Neural progenitor cell (in vitro differentiated cells): Measurements from ENCODE around the gene TRIO. TPM values are rescaled to one million over a fixed set of nuclear protein-coding genes. Genes with fewer than 3 reads are reported as not detected.

Experiments used
- DNase-seq: peaks from one replicate; pipeline ENCODE4 v3.0.0-alpha.2; 2016; ENCODE audit warnings: low spot score
- H2AFZ ChIP-seq: fragments of 200-600 bp; sonication (generic); replicated peaks from 2 replicates; pipeline ENCODE4 v1.6.1; 2016; ENCODE audit warnings: antibody characterized with exemption
- H3F3A ChIP-seq: fragments of 200-600 bp; sonication (generic); 2 replicates; pipeline ENCODE4 v1.6.1; 2016; ENCODE audit warnings: antibody characterized with exemption, low read depth
- H3K27ac ChIP-seq: fragments of 200-600 bp; sonication (generic); 2 replicates; pipeline ENCODE4 v1.5.1; 2016; ENCODE audit warnings: mild to moderate bottlenecking
- H3K27me3 ChIP-seq: fragments of 200-600 bp; sonication (generic); 2 replicates; pipeline ENCODE4 v1.6.1; 2016; ENCODE audit warnings: mild to moderate bottlenecking, moderate library complexity
- H3K36me3 ChIP-seq: fragments of 200-600 bp; sonication (generic); 2 replicates; pipeline ENCODE4 v1.5.1; 2016
- H3K4me1 ChIP-seq: fragments of 200-600 bp; sonication (generic); 2 replicates; pipeline ENCODE4 v1.6.1; 2016; ENCODE audit warnings: mixed run types
- H3K4me2 ChIP-seq: fragments of 200-600 bp; sonication (generic); 2 replicates; pipeline ENCODE4 v1.6.1; 2016
- H3K4me3 ChIP-seq: fragments of 200-600 bp; sonication (generic); 2 replicates; pipeline ENCODE4 v1.5.1; 2016
- H3K79me2 ChIP-seq: fragments of 200-600 bp; sonication (generic); 2 replicates; pipeline ENCODE4 v1.6.1; 2016; ENCODE audit warnings: low read depth
- H3K9ac ChIP-seq: fragments of 200-600 bp; sonication (generic); 2 replicates; pipeline ENCODE4 v1.6.1; 2016
- H3K9me3 ChIP-seq: fragments of 200-600 bp; sonication (generic); 2 replicates; pipeline ENCODE4 v1.5.1; 2016; ENCODE audit warnings: low read depth
- H4K20me1 ChIP-seq: fragments of 200-600 bp; sonication (generic); 2 replicates; pipeline ENCODE4 v1.6.1; 2016; ENCODE audit warnings: low read depth
- H3K27ac Mint-ChIP-seq: 3 replicates; pipeline ENCODE4 v1.8.0; 2021; ENCODE audit warnings: mixed read lengths
- H3K27me3 Mint-ChIP-seq: 2 replicates; pipeline ENCODE4 v1.8.0; 2022; ENCODE audit warnings: low read depth, mild to moderate bottlenecking, inconsistent platforms, moderate library complexity, mixed read lengths; ENCODE audit not compliant: insufficient read depth
- H3K36me3 Mint-ChIP-seq: 3 replicates; pipeline ENCODE4 v1.8.0; 2021; ENCODE audit warnings: mixed read lengths
- H3K4me1 Mint-ChIP-seq: 3 replicates; pipeline ENCODE4 v1.8.0; 2021; ENCODE audit warnings: mixed read lengths
- H3K4me3 Mint-ChIP-seq: 3 replicates; pipeline ENCODE4 v1.8.0; 2021; ENCODE audit warnings: mild to moderate bottlenecking, moderate library complexity, mixed read lengths
- H3K9me3 Mint-ChIP-seq: 3 replicates; pipeline ENCODE4 v1.8.0; 2020; ENCODE audit warnings: mixed read lengths
- CTCF ChIP-seq: fragments of 200-600 bp; sonication (generic); IDR thresholded peaks from 2 replicates; pipeline ENCODE4 v1.5.1; 2017; ENCODE audit warnings: antibody characterized with exemption, mild to moderate bottlenecking
- EZH2 ChIP-seq: fragments of 200-600 bp; sonication (generic); IDR thresholded peaks from 2 replicates; pipeline ENCODE4 v1.6.1; 2017; ENCODE audit warnings: antibody characterized with exemption, mild to moderate bottlenecking, moderate library complexity
- EZH2phosphoT487 ChIP-seq: fragments of 200-600 bp; sonication (generic); IDR thresholded peaks from 2 replicates; pipeline ENCODE4 v1.6.1; 2017; ENCODE audit warnings: antibody characterized with exemption
- total RNA-seq: library from RNA; depleted of rRNA; stranded (reverse); fragments of >200 nt; gene quantifications from 2 replicates; pipeline ENCODE4 v1.2.3, GENCODE V29; 2015; ENCODE audit warnings: low replicate concordance

TRIO gene
- total RNA-seq, 1 donor from 2014 or later = 84.7 TPM

- H2AFZ ChIP-seq = no peak overlapping the region
- H3K36me3 ChIP-seq = no peaks in the 10 kb centered on the region
- no peak overlapping the region for H3K4me3 ChIP-seq
- DNase-seq = no peak
- TF ChIP-seq EZH2phosphoT487 = no peak
- no peak for TF ChIP-seq CTCF
- TF ChIP-seq EZH2 = no peak
- peaks cover 100% of the 10 kb centered on the region for H3K79me2 ChIP-seq
- H3K4me2 ChIP-seq = no peak overlapping the region
- Mint-ChIP-seq H3K4me1 (peaks cover 33% of the 10 kb centered on the region), H3K27ac (no peak overlapping the region), H3K27me3 (no peaks in the 10 kb centered on the region), H3K9me3 (peaks cover 3% of the 10 kb centered on the region), H3K4me3 (no peak overlapping the region), H3K36me3 (no peaks in the 10 kb centered on the region)
- H3F3A ChIP-seq = no peaks in the 10 kb centered on the region
- H3K27ac ChIP-seq = peak overlapping the region; percentile 39
- H3K4me1 ChIP-seq = peaks cover 35% of the 10 kb centered on the region
- H4K20me1 ChIP-seq = peaks cover 73% of the 10 kb centered on the region
- H3K27me3 ChIP-seq = no peaks in the 10 kb centered on the region
- no peak overlapping the region for H3K9ac ChIP-seq
- no peaks in the 10 kb centered on the region for H3K9me3 ChIP-seq
Observed at GRCh38 chr5:14237317-14238086, 94.4 kb downstream of the TRIO start.

DNA sequence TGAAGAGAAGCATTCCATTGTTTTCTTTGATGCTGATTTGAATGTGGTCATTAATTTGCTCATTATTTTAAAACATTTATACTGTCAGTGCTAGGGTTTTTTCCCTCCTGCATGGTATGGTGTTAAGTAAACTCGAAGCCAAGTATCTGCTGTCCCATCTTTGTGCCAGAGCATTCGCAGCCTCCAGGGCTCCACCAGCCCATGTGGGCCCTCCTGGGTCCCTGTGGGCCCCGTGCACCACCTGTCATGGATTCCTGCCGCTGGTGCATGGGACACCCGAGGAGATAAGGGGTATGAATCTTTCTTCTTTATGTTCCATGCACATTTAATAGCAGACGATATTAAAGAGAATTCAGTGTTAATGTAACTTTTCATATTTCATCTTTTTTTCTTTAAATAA lies 95.1 kb downstream of the TRIO start:
- H3F3A ChIP-seq = no peaks in the 10 kb centered on the region
- H2AFZ ChIP-seq = no peak overlapping the region
- H3K27me3 ChIP-seq = no peaks in the 10 kb centered on the region
- peak overlapping the region; percentile 38 for H3K4me2 ChIP-seq
- Mint-ChIP-seq H3K36me3 (no peaks in the 10 kb centered on the region), H3K27me3 (no peaks in the 10 kb centered on the region), H3K9me3 (no peaks in the 10 kb centered on the region), H3K4me3 (no peak overlapping the region), H3K4me1 (peaks cover 37% of the 10 kb centered on the region), H3K27ac (no peak overlapping the region)
- TF ChIP-seq EZH2 = no peak
- no peak for TF ChIP-seq CTCF
- TF ChIP-seq EZH2phosphoT487 = no peak
- no peak overlapping the region for H3K4me3 ChIP-seq
- peaks cover 76% of the 10 kb centered on the region for H4K20me1 ChIP-seq
- no peak for DNase-seq
- H3K9ac ChIP-seq = no peak overlapping the region
- H3K9me3 ChIP-seq = no peaks in the 10 kb centered on the region
- peaks cover 100% of the 10 kb centered on the region for H3K79me2 ChIP-seq
- no peaks in the 10 kb centered on the region for H3K36me3 ChIP-seq
- H3K4me1 ChIP-seq = peaks cover 42% of the 10 kb centered on the region
- no peak overlapping the region for H3K27ac ChIP-seq

DNA sequence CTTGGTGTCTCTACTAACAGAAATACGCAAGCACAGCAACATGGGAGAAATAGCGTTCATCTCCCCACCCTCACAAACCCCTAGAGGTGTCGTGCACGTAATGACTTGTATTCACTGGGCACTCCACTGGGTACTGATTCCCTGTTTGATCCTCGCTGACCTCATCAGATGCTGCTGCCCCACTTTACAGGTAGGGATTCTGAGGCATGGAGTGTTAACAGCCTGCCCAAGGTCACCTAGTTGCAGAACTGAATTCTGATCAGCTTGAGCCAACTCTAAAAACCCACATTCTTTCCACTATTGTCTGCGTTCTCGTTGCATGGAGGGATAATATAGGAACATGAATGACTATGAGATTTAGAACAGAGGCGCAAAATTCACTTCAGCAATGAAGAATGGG lies 96.3 kb downstream of the TRIO start:
- no peak overlapping the region for H3K27ac Mint-ChIP-seq
- no peaks in the 10 kb centered on the region for H3K9me3 Mint-ChIP-seq
- no peaks in the 10 kb centered on the region for H3K27me3 ChIP-seq
- no peaks in the 10 kb centered on the region for H3K36me3 ChIP-seq
- H3K4me3 ChIP-seq = no peak overlapping the region
- H3K9me3 ChIP-seq = no peaks in the 10 kb centered on the region
- H3K4me1 Mint-ChIP-seq = peaks cover 42% of the 10 kb centered on the region
- no peak overlapping the region for H3K4me3 Mint-ChIP-seq
- no peaks in the 10 kb centered on the region for H3K27me3 Mint-ChIP-seq
- no peaks in the 10 kb centered on the region for H3F3A ChIP-seq
- H4K20me1 ChIP-seq = peaks cover 83% of the 10 kb centered on the region
- H3K79me2 ChIP-seq = peaks cover 100% of the 10 kb centered on the region
- no peaks in the 10 kb centered on the region for H3K36me3 Mint-ChIP-seq
- H2AFZ ChIP-seq = no peak overlapping the region
- no peak overlapping the region for H3K27ac ChIP-seq
- peaks cover 52% of the 10 kb centered on the region for H3K4me1 ChIP-seq
- no peak for DNase-seq
- no peak for TF ChIP-seq EZH2phosphoT487
- TF ChIP-seq EZH2 = no peak
- no peak overlapping the region for H3K4me2 ChIP-seq
- H3K9ac ChIP-seq = no peak overlapping the region

DNA sequence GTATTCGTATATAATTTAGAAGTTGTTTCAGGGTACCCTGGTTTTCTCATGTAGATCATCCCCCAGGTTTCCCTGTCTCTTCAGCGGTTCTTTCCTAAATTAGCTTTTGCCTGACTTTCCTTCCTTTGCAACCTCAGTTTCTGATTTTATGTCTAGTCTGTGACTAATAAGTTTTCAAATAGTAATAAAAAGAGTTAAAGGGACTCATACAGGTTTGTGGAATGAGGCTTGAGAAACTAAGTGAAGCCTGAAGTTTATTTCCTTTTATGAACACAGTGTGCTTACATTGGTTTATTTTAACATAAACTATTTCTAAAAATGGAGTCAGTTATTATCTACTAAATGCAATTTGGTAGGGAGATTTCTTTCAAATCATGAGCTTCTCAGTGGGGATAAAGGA lies 96.8 kb downstream of the TRIO start:
- no peak overlapping the region for H3K4me2 ChIP-seq
- H3K36me3 ChIP-seq = no peaks in the 10 kb centered on the region
- H3K27me3 ChIP-seq = no peaks in the 10 kb centered on the region
- peaks cover 100% of the 10 kb centered on the region for H3K79me2 ChIP-seq
- no peaks in the 10 kb centered on the region for H3F3A ChIP-seq
- no peaks in the 10 kb centered on the region for H3K36me3 Mint-ChIP-seq
- no peaks in the 10 kb centered on the region for H3K27me3 Mint-ChIP-seq
- DNase-seq = no peak
- TF ChIP-seq CTCF (no peak), EZH2 (no peak), EZH2phosphoT487 (no peak)
- H3K4me1 ChIP-seq = peaks cover 58% of the 10 kb centered on the region
- H3K27ac ChIP-seq = no peak overlapping the region
- H4K20me1 ChIP-seq = peaks cover 88% of the 10 kb centered on the region
- H3K9me3 Mint-ChIP-seq = no peaks in the 10 kb centered on the region
- H3K4me3 Mint-ChIP-seq = no peak overlapping the region
- no peaks in the 10 kb centered on the region for H3K9me3 ChIP-seq
- H3K4me1 Mint-ChIP-seq = peaks cover 47% of the 10 kb centered on the region
- no peak overlapping the region for H3K9ac ChIP-seq
- H3K27ac Mint-ChIP-seq = no peak overlapping the region
- H3K4me3 ChIP-seq = no peak overlapping the region
- no peak overlapping the region for H2AFZ ChIP-seq
